Prostate gland (tissue), 2 donors: ENCODE measurements around the gene NARF. TPM values are rescaled to one million over a fixed set of nuclear protein-coding genes. Genes with fewer than 3 reads are reported as not detected.
"Not testable (repeated sequence)": the region's sequence is repeated elsewhere in the genome, so short reads cannot be mapped to it uniquely, and the experiment has no call there.

Source experiments
- DNase-seq: peaks from one replicate; pipeline ENCODE4 v3.0.0-alpha.2; 2019; ENCODE audit warnings: low spot score
- H3K27ac ChIP-seq, 2 donors: fragments of 200-600 bp; sonication (generic); 2 replicates each; pipeline ENCODE4 v1.5.1; 2017 to 2019
- H3K27me3 ChIP-seq: fragments of 200-600 bp; sonication (generic); replicated peaks from 2 replicates; pipeline ENCODE4 v1.5.1; 2019; ENCODE audit not compliant: insufficient read depth
- H3K36me3 ChIP-seq, 2 donors: fragments of 200-600 bp; sonication (generic); 1 replicate in 1 of 2; 2 replicates in 1 of 2; pipeline versions ENCODE4 v1.5.1 to v1.8.1; 2017 to 2019
- H3K4me1 ChIP-seq: fragments of 200-600 bp; sonication (generic); replicated peaks from 2 replicates; pipeline ENCODE4 v1.5.1; 2019
- H3K4me3 ChIP-seq, 2 donors: fragments of 200-600 bp; sonication (generic); 2 replicates each; pipeline ENCODE4 v1.5.1; 2017 to 2019
- H3K9me3 ChIP-seq: fragments of 200-600 bp; sonication (generic); 2 replicates; pipeline ENCODE4 v1.5.1; 2017
- POLR2A ChIP-seq: fragments of 450-650 bp; IDR thresholded peaks from one replicate; pipeline ENCODE4 v1.6.1; 2016; ENCODE audit warnings: antibody characterized with exemption, mild to moderate bottlenecking
- POLR2AphosphoS5 ChIP-seq: sonication (generic); formaldehyde crosslinking; IDR thresholded peaks from one replicate; pipeline ENCODE4 v1.6.1; 2017; ENCODE audit warnings: antibody characterized with exemption
- WGBS: methylation state at CpG from one replicate; pipeline ENCODE4 v1.1.5; 2018; 5-methylcytosine and 5-hydroxymethylcytosine counted together
- intact Hi-C: fragments of 100-400 bp; cut with DNase I; formaldehyde crosslinking; loops from one replicate; pipeline ENCODE4 v1.14.2; 2022
- total RNA-seq, 2 donors: library from RNA; depleted of rRNA; stranded (reverse); fragments of >200 nt; gene quantifications; one replicate each; pipeline ENCODE4 v1.1.0, GENCODE V29; 2016
- TF ChIP-seq, protein P1 (sequence below), 4 experiments: fragments of 200-600 bp in 2 of 4; fragments of 450-650 bp in 2 of 4; sonication (generic) in 2 of 4; IDR thresholded peaks; 1 replicate in 3 of 4; 2 replicates in 1 of 4; pipeline ENCODE4 v1.5.1; 2016 to 2019; ENCODE audit warnings: antibody characterized with exemption in 4 of 4, mild to moderate bottlenecking in 2 of 4, moderate library complexity in 2 of 4

Gene NARF
- total RNA-seq, 2 donors from 2014 or later, result 38.4 to 68.1 TPM

DNA sequence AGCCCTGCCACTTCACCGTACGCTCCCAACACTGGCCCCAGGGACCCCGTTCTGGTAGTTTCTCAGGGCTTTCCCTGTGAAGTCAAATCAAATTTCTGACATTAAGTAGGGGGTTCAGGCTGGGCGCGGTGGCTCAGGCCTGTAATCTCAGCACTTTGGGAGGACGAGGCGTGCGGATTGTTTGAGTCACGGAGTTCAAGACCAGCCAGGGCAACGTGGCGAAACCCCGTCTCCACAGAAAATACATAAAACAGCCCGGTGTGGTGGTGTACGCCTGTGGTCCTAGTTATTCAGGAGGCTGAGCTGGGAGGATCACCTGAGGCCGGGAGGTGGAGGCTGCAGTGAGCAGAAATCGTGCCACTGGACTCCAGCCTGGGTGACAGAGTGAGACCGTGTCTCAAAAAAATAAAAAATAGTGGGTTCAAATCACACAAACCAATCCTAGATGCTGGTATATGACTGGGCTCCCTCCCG, 8.6 kb upstream of the NARF start:
- intact Hi-C loops, result no loop called here
- DNase-seq, result no peak
- Histone ChIP-seq H3K27ac (peak overlapping the region; percentile 83 to 84), H3K4me1 (peaks cover 12% of the 10 kb centered on the region), H3K9me3 (no peaks in the 10 kb centered on the region), H3K27me3 (no peaks in the 10 kb centered on the region), H3K36me3 (no peaks in the 10 kb centered on the region), H3K4me3 (peak overlapping the region; percentile 72 to 80)
- WGBS, result 65% methylated on average over 18 of the region's 18 CpGs
- TF ChIP-seq, protein P1, sequence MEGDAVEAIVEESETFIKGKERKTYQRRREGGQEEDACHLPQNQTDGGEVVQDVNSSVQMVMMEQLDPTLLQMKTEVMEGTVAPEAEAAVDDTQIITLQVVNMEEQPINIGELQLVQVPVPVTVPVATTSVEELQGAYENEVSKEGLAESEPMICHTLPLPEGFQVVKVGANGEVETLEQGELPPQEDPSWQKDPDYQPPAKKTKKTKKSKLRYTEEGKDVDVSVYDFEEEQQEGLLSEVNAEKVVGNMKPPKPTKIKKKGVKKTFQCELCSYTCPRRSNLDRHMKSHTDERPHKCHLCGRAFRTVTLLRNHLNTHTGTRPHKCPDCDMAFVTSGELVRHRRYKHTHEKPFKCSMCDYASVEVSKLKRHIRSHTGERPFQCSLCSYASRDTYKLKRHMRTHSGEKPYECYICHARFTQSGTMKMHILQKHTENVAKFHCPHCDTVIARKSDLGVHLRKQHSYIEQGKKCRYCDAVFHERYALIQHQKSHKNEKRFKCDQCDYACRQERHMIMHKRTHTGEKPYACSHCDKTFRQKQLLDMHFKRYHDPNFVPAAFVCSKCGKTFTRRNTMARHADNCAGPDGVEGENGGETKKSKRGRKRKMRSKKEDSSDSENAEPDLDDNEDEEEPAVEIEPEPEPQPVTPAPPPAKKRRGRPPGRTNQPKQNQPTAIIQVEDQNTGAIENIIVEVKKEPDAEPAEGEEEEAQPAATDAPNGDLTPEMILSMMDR (IDR thresholded peaks at IDR 0.05), result no peak
- no peak for TF ChIP-seq POLR2A
- no peak for TF ChIP-seq POLR2AphosphoS5

DNA sequence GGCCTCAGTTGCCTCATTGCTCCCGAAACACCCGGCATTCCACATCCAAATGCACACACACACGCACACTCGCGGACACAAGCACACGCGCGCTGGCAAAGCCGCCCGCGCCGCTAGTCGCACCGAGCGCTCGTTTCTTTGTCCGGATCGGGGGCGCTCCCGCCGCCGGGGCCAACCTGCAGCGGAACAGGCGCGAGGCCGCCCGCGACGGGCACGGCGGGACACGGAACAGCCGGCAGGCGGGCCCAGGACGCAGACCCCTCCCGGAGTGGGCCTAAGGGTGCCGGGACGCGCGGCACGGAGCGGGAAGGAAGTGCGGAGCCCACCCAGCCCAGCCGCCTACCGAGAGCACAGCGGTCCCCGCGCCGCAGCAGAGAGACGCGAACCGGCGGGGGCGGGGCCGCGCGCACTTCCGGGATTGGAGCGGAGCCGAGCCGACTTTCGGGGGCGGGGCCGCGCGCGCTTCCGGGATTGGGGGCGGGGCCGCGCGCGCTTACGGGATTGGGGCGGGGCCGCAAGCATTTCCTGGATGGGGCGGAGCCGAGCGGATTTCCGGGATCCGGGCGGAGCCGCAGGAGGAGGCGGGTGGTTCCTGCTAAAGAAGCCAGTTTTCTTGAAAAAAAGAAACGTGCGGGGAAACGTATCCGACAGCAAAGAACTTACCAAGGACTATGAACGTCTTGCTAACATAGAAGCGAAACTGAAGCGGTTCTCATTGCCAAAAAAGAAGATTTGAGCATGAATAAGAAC, 8.0 kb upstream of the NARF start, which contains the start of gene CYBC1:
CYBC1 (minus strand) TSS at position 396 of the 750 bp plus-strand sequence. CDS start 1,498 bp downstream, outside the sequence.
- Histone ChIP-seq H3K9me3 (no peaks in the 10 kb centered on the region), H3K27ac (peak within 1 kb of the TSS; percentile 83 to 84), H3K27me3 (no peaks in the 10 kb centered on the region), H3K4me1 (peaks cover 12% of the 10 kb centered on the region), H3K36me3 (no peaks in the 10 kb centered on the region), H3K4me3 (peak within 1 kb of the TSS; percentile 72 to 80)
- under 1% methylated on average over 78 of the region's 91 CpGs for WGBS
- peak; percentile 91 for DNase-seq
- intact Hi-C loops, result no loop called here
- TF ChIP-seq, protein P1 (IDR thresholded peaks at IDR 0.05), result peak in 1 of 4 experiments; percentile 32
- peak; percentile 91 for TF ChIP-seq POLR2AphosphoS5
- TF ChIP-seq POLR2A, result no peak

DNA sequence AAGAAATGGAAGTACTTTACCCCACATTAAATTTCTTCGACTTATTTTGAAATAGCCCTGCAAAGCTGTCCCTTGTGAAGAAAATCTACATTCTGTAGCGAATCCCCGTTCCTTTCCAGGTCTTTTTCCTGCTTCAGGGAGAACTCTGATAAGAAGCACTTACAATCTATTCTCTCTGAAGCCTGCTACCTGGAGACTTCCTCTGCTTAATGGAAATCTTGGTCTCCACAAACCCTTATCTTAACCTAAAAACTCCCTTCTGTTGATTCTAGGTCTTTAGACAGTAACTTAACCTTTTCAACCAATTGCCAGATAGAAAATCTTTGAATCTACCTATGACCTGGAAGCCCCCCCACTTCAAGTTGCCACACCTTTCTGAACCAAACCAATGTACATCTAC, 6.4 kb upstream of the NARF start:
- intact Hi-C loops, result no loop called here
- Histone ChIP-seq H3K4me3 (no peak overlapping the region), H3K4me1 (peaks cover 14% of the 10 kb centered on the region), H3K36me3 (no peaks in the 10 kb centered on the region), H3K9me3 (no peaks in the 10 kb centered on the region), H3K27ac (no peak overlapping the region), H3K27me3 (no peaks in the 10 kb centered on the region)
- 97% methylated on average over 3 of the region's 3 CpGs for WGBS
- no peak for DNase-seq
- TF ChIP-seq, protein P1 (IDR thresholded peaks at IDR 0.05), result no peak
- no peak for TF ChIP-seq POLR2AphosphoS5

DNA sequence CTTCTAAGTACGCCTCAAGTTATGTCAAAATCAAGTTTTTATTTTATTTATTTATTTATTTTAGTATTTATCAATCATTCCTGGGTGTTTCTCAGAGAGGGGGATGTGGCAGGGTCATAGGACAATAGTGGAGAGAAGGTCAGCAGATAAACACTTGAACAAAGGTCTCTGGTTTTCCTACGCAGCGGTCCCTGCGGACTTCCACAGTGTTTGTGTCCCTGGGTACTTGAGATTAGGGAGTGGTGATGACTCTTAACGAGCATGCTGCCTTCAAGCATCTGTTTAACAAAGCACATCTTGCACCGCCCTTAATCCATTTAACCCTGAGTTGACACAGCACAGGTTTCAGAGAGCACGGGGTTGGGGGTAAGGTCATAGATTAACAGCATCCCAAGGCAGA, 5.4 kb upstream of the NARF start:
- H3K9me3 ChIP-seq, H3K36me3 ChIP-seq, H3K4me3 ChIP-seq, intact Hi-C loops, H3K27ac ChIP-seq, H3K27me3 ChIP-seq, DNase-seq: not testable (repeated sequence)
- 88% methylated on average over 7 of the region's 7 CpGs for WGBS
- peaks cover 21% of the 10 kb centered on the region for H3K4me1 ChIP-seq

DNA sequence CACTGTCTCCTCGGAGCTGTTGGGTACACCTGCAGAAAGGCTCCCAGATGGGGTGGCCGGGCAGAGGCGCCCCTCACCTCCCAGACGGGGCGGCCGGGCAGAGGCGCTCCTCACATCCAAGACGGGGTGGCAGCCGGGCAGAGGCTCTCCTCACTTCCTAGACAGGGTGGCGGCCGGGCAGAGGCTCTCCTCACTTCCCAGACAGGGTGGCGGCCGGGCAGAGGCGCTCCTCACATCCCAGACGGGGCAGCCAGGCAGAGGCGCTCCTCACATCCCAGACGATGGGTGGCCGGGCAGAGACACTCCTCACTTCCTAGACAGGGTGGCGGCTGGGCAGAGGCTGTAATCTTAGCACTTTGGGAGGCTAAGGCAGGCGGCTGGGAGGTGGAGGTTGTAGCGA, 4.8 kb upstream of the NARF start:
- H3K9me3 ChIP-seq, DNase-seq, intact Hi-C loops, H3K4me3 ChIP-seq, H3K36me3 ChIP-seq, H3K27me3 ChIP-seq, H3K27ac ChIP-seq: not testable (repeated sequence)
- WGBS, result 96% methylated on average over 21 of the region's 21 CpGs
- peaks cover 21% of the 10 kb centered on the region for H3K4me1 ChIP-seq
